HG02981 (cell line): Measurements from ENCODE around the gene ORAI2.
"Not testable (repeated sequence)": the region's sequence is repeated elsewhere in the genome, so short reads cannot be mapped to it uniquely, and the experiment has no call there.

ENCODE experiments used
- ATAC-seq: cut with Tn5 transposase; IDR thresholded peaks from one replicate; pipeline ENCODE4 v1.9.1; 2021; ENCODE audit warnings: mild to moderate bottlenecking, moderate library complexity; ENCODE audit not compliant: unreplicated experiment

Gene ORAI2

GRCh38 chr7:102494473-102495149 lies 61.2 kb downstream of the ORAI2 start:
- ATAC-seq, result peak; percentile 67

GRCh38 chr7:102496861-102497260 lies 63.5 kb downstream of the ORAI2 start:
- ATAC-seq, result not testable (repeated sequence)

- ATAC-seq, result not testable (repeated sequence)
Observed at GRCh38 chr7:102497308-102497707, 63.9 kb downstream of the ORAI2 start.

GRCh38 chr7:102498321-102498720 lies 64.9 kb downstream of the ORAI2 start:
- ATAC-seq, result not testable (repeated sequence)

GRCh38 chr7:102503141-102503540 lies 69.8 kb downstream of the ORAI2 start:
- not testable (repeated sequence) for ATAC-seq

GRCh38 chr7:102505298-102506185 lies 72.2 kb downstream of the ORAI2 start:
- not testable (repeated sequence) for ATAC-seq
